ENCODE data around the gene KLHL2.
"Not testable (repeated sequence)": the region's sequence is repeated elsewhere in the genome, so short reads cannot be mapped to it uniquely, and the experiment has no call there.

- TF ChIP-seq EZH2 (IDR thresholded peaks at IDR 0.05); POLR2AphosphoS5 (IDR thresholded peaks at IDR 0.05; ENCODE audit: borderline replicate concordance, low read depth, low read length); FOXP2 (optimal IDR thresholded peaks at IDR 0.05; ENCODE audit: control extremely low read depth, extremely low read length, insufficient read depth): not testable (repeated sequence)
Measured at GRCh38 chr4:165232623-165233433, 25.5 kb downstream of the KLHL2 start.
